Lung (tissue), 12 donors: ENCODE data around the gene VPS25. TPM values are rescaled to one million over a fixed set of nuclear protein-coding genes. Genes with fewer than 3 reads are reported as not detected.

Experiments
- ATAC-seq: fragments of 200-7000 bp; cut with Tn5 transposase; one replicate; pipeline ENCODE4 v1.9.1; 2020; ENCODE audit warnings: moderate number of reproducible peaks; ENCODE audit not compliant: insufficient read depth, low FRiP score
- DNase-seq, 3 donors: peaks; one replicate each; pipeline ENCODE4 v3.0.0-alpha.2; 2013 to 2017
- H3K27ac ChIP-seq, 2 donors: one replicate each; pipeline ENCODE4 v1.5.1; 2013; ENCODE audit warnings: mild to moderate bottlenecking in 2 of 2, moderate library complexity in 2 of 2, control low read depth in 1 of 2, inconsistent platforms in 1 of 2, low read depth in 1 of 2, low read length in 1 of 2
- H3K27me3 ChIP-seq, 3 donors: one replicate each; pipeline ENCODE4 v1.5.1; 2013; ENCODE audit warnings: low read length in 2 of 3; ENCODE audit not compliant: control insufficient read depth in 3 of 3, insufficient read depth in 3 of 3
- H3K36me3 ChIP-seq, 4 donors: one replicate each; pipeline ENCODE4 v1.5.1; 2013; ENCODE audit warnings: low read length in 4 of 4, mild to moderate bottlenecking in 1 of 4, moderate library complexity in 1 of 4; ENCODE audit not compliant: control insufficient read depth in 4 of 4, insufficient read depth in 4 of 4
- H3K4me1 ChIP-seq, 5 donors: one replicate each; pipeline ENCODE4 v1.5.1; 2013; ENCODE audit warnings: low read length in 5 of 5, mild to moderate bottlenecking in 2 of 5, moderate library complexity in 1 of 5; ENCODE audit not compliant: control insufficient read depth in 5 of 5, insufficient read depth in 5 of 5
- H3K4me3 ChIP-seq: one replicate; pipeline ENCODE4 v1.5.1; 2013; ENCODE audit warnings: mild to moderate bottlenecking, control low read depth, moderate library complexity
- H3K9ac ChIP-seq, 2 donors: one replicate each; pipeline ENCODE4 v1.5.1; 2013; ENCODE audit warnings: low read length in 2 of 2, control low read depth in 1 of 2; ENCODE audit not compliant: insufficient read depth in 1 of 2
- H3K9me3 ChIP-seq, 4 donors: one replicate each; pipeline ENCODE4 v1.5.1; 2013; ENCODE audit warnings: low read length in 3 of 4, mild to moderate bottlenecking in 1 of 4, moderate library complexity in 1 of 4; ENCODE audit not compliant: control insufficient read depth in 4 of 4, insufficient read depth in 3 of 4
- WGBS, 2 donors: extraction: QIAGEN DNeasy Blood & Tissue Kit; methylation state at CpG; one replicate each; pipeline ENCODE4 v1.1.7; 2013; 5-methylcytosine and 5-hydroxymethylcytosine counted together
- polyA plus RNA-seq, 2 donors: library from polyadenylated mRNA; stranded (reverse); fragments of 200-250 nt; gene quantifications; one replicate each; pipeline ENCODE4 v1.2.1, GENCODE V29; 2013
- total RNA-seq, 2 donors: library from RNA; depleted of rRNA in 1 of 2; stranded (reverse); fragments of >200 nt in 1 of 2; gene quantifications; one replicate each; pipeline ENCODE4 v1.2.1, GENCODE V29; 2014 to 2021
- TF ChIP-seq, protein P1 (sequence below): IDR thresholded peaks from 2 replicates; pipeline ENCODE4 v1.5.1; 2012; ENCODE audit warnings: mild to moderate bottlenecking; ENCODE audit errors: control extremely low read depth, extremely low read depth
- donor health status: control.
- donor health status: control.
- donor health status: Bipolar disorder and iron deficiency.
- donor health status: healthy.
- donor health status: DM: yes; HTN: yes; CAD: no.

Gene VPS25
- total and polyA plus RNA-seq, 4 donors: 42.4 to 93.7 (median 55.0) TPM

DNA sequence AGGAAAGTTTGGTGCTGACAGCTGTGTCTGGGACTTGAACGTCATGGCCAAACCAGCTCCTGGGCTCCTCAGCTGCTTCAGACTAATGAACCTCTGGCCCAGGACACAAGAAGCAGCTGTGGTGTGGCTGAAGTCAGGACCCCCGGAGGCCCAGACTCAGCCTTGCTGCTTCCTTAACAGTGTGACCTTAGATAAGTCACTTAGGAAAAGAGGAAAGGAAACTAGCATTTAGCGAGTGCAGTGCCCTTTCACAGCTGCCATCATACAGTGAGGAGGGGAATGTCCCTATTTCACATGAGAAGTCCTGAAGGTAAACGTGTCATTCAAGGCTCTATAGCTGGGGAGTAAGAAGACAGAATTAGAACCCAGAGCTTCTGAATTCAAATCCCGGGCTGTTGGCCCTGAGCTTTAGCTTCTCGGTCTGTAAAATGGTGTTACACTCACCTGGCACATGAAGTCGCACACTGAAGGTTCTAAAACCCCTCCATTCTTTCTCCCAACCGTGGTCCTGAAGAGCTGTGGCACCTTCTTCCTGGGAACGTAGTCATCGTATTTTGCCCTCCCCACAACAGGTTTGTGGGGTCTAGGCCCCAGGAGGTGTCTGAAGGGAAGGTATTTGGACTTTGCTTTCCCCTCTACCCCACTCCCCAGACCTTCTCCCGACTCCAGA lies 13.1 kb upstream of the VPS25 start:
- Histone ChIP-seq H3K9me3 (peaks cover 0 to 2% (median 0%) of the 10 kb centered on the region in 4 donors), H3K9ac (peak overlapping the region; percentile 11 to 21), H3K27me3 (no peaks in the 10 kb centered on the region), H3K36me3 (no peaks in the 10 kb centered on the region), H3K4me3 (no peak overlapping the region), H3K4me1 (peaks cover 0 to 27% (median 9%) of the 10 kb centered on the region in 5 donors), H3K27ac (peak overlapping the region in 1 of 2 donors; percentile 86)
- TF ChIP-seq, protein P1, sequence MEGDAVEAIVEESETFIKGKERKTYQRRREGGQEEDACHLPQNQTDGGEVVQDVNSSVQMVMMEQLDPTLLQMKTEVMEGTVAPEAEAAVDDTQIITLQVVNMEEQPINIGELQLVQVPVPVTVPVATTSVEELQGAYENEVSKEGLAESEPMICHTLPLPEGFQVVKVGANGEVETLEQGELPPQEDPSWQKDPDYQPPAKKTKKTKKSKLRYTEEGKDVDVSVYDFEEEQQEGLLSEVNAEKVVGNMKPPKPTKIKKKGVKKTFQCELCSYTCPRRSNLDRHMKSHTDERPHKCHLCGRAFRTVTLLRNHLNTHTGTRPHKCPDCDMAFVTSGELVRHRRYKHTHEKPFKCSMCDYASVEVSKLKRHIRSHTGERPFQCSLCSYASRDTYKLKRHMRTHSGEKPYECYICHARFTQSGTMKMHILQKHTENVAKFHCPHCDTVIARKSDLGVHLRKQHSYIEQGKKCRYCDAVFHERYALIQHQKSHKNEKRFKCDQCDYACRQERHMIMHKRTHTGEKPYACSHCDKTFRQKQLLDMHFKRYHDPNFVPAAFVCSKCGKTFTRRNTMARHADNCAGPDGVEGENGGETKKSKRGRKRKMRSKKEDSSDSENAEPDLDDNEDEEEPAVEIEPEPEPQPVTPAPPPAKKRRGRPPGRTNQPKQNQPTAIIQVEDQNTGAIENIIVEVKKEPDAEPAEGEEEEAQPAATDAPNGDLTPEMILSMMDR: no peak
- 44 to 51% methylated on average over 11 of the region's 11 CpGs for WGBS, 2 donors
- ATAC-seq: no peak
- no peak for DNase-seq

DNA sequence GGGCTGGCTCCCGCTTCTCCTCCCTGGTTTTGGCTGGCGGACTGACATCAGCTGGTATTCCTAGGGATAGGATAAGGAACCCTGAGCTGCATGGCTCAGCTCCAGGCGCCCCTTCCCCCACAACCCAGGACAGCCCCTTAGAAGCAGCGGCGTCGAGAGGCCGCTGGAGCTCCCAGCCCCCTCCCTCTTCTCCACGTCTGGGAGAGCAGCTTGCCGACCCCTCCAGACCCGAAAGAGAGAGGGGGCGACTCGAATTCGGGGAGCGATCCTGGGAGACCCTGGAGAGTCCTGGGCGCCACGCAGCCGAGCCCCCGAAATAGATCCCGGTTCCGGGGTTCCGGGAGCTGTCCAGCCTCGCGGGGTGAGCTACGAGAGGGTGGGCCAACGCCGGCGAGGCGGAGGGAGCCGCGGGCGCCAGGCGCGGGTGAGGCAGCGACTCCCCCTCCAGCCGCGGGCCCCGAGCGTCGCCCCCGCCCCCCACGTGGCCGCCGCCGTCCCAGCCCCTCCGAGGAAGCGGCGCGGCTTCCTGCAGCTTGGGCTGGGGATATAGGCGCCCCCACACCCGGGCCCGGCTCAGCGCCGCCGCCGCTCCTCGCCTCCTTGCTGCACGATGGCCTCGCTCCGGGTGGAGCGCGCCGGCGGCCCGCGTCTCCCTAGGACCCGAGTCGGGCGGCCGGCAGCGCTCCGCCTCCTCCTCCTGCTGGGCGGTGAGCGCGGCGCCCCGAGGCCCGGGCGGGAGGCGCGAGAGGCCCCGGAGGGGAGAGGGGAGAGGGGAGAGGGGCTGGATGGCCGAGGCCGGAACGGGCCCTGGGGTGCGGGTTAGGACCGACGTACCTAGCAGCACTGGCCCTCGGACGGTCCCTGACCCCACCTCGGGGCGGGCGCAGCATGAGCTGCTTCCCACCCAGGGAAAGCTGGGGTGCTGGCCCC lies 12.3 kb upstream of the VPS25 start, which contains the start of gene RAMP2:
TSS of gene RAMP2 (plus strand) at position 576 of the 930 bp plus-strand sequence. CDS start at position 611, 35 bp downstream.
- peaks cover 0 to 2% (median 0%) of the 10 kb centered on the region in 4 donors for H3K9me3 ChIP-seq
- ATAC-seq (no peak), DNase-seq (peak; percentile 84 to 87 (median 85))
- H3K27me3 ChIP-seq: no peaks in the 10 kb centered on the region
- H3K4me1 ChIP-seq: peaks cover 0 to 27% (median 9%) of the 10 kb centered on the region in 5 donors
- H3K4me3 ChIP-seq: peak within 1 kb of the TSS; percentile 54
- WGBS, 2 donors: 3 to 6% methylated on average over 44 to 92 of the region's 92 CpGs
- TF ChIP-seq, protein P1: no peak
- H3K9ac ChIP-seq: peak within 1 kb of the TSS; percentile 33 to 62
- peak within 1 kb of the TSS; percentile 65 to 86 for H3K27ac ChIP-seq
- H3K36me3 ChIP-seq: no peaks in the 10 kb centered on the region

DNA sequence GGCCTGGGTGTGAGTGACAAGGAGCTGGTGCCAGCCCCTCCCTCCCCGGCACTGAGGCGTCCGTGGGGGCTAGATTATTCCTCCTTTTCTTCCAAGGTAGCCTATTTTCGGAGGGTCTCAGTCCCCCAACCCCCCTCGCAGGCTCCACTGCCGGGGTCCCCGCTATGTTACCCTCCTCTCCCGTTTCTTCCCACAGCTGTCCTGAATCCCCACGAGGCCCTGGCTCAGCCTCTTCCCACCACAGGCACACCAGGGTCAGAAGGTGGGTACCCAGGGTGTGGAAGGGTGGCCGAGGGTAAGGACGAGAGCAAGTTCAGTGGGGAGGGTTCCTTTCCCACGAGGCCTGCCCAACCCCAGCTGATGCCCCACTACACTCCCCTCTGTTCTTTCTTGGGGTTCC lies 11.6 kb upstream of the VPS25 start:
- Histone ChIP-seq H3K4me1 (peaks cover 0 to 27% (median 9%) of the 10 kb centered on the region in 5 donors), H3K9ac (peak overlapping the region in 1 of 2 donors; percentile 62), H3K4me3 (peak overlapping the region; percentile 54), H3K27ac (peak overlapping the region; percentile 65 to 86), H3K27me3 (no peaks in the 10 kb centered on the region), H3K36me3 (no peaks in the 10 kb centered on the region), H3K9me3 (peaks cover 0 to 2% (median 0%) of the 10 kb centered on the region in 4 donors)
- WGBS, 2 donors: 35 to 52% methylated on average over 12 of the region's 12 CpGs
- no peak for ATAC-seq
- no peak for DNase-seq
- TF ChIP-seq, protein P1: no peak
